ENCODE data around the gene GPR156.
"Not testable (repeated sequence)": the region's sequence is repeated elsewhere in the genome, so short reads cannot be mapped to it uniquely, and the experiment has no call there.

Gene GPR156

DNA sequence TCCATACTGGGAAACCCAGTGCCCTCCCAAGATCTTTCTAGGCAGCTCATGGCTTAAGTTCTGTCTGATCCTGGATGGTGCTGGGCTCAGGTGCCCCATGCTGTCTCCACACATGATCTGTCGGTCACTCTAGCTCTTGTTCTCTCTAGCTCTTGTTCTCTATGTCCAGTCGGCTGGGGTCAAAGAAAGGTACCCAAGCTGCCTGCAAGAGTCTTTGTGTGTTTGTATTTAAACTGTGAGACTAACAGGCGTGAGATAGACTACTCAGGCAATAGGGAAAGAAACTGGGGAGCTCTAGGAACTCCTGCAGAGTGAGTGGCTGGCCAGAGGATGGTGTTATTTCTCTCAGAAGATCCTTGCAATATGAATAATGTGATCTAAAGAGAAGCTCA, 40.2 kb downstream of the GPR156 start:
- ATAC-seq (replicated peaks), result no peak
- Mint-ChIP-seq H3K4me1 (no peaks in the 10 kb centered on the region), H3K9me3 (no peaks in the 10 kb centered on the region), H3K4me3 (no peak overlapping the region), H3K36me3 (no peaks in the 10 kb centered on the region), H3K27me3 (peaks cover 22 to 35% of the 10 kb centered on the region in 2 donors), H3K27ac (no peak overlapping the region)
- DNase-seq, result no peak

DNA sequence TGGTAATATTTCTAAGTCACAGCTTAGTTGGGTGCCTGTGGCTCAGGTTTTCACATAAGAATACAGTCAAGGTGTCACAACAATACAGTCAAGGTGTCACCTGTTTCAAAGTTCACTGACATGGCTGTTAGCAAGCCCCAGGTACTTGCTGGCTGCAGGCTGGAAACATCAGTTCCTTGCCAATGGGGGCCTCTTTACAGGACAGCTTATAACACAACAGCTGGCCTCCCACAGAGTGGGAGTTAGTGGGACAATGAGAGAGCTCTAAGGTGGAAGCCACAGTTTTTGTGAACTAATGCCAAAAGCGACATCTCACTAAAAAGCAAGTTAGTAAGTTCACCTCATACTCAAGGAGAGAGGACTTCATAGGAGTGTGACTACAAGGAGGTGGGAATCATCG, 45.4 kb downstream of the GPR156 start:
- no peak for ATAC-seq (replicated peaks)
- no peak overlapping the region for H3K27ac Mint-ChIP-seq
- H3K27me3 Mint-ChIP-seq, result peaks cover 51 to 56% of the 10 kb centered on the region in 2 donors
- no peaks in the 10 kb centered on the region for H3K9me3 Mint-ChIP-seq
- no peaks in the 10 kb centered on the region for H3K4me1 Mint-ChIP-seq
- no peaks in the 10 kb centered on the region for H3K36me3 Mint-ChIP-seq
- H3K4me3 Mint-ChIP-seq, result no peak overlapping the region
- DNase-seq, result no peak

DNA sequence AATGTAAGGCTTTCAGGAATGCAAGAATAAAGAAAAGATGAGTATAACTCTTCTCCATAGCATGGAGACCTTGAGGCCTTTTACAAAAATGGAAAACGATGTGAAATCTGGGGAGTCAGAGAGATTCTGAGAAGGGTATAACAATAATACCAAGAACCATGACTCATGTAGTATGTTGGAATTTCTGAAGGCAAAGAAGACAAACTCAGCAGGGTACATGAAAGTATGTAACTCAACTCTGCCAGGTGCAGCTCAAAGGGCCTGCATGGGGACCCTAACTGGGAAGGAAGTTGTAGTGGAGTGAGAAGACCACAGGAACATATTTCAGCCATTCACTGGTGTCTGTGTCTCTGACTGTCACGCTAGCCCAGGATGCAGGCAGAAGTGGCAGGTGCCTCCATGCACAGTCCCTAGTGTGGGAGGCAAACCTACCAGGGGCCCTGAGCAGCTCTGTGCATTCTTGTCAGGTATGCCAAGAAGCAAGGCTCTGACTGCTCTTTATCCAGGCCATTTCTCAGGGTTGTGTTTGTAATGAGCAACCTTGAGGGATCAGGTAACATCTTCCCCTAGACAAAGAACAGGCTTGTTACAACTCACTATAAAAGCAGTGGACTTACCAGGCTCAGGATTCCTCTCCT, 57.2 kb downstream of the GPR156 start:
- ATAC-seq (replicated peaks), result peak in 1 of 2 donors; percentile 19
- DNase-seq, result no peak
- H3K27ac Mint-ChIP-seq, result no peak overlapping the region
- no peaks in the 10 kb centered on the region for H3K9me3 Mint-ChIP-seq
- no peak overlapping the region for H3K4me3 Mint-ChIP-seq
- no peaks in the 10 kb centered on the region for H3K36me3 Mint-ChIP-seq
- no peaks in the 10 kb centered on the region for H3K27me3 Mint-ChIP-seq
- H3K4me1 Mint-ChIP-seq, result peaks cover 0 to 5% of the 10 kb centered on the region in 2 donors

DNA sequence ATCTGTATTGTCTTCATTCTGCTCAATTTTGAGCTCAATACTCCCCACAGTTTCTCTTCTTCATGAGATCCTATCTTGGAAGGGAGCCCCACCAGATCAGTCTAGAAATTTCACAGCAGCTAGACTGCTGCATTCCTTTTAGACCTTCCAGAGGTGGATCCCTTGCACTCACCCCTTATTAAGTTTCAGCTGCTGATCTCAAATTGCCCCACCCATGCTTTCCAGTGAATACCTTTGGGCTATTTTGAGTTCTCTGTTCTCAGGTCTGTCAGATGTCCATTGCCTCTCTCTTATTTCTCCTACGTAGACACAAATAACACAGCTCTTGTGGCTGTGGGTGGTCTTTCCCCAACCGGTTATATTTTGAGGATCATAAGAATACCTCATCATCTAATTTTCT, 60.8 kb downstream of the GPR156 start:
- no peak for ATAC-seq (replicated peaks)
- Mint-ChIP-seq H3K27ac (no peak overlapping the region), H3K36me3 (peaks cover 0 to 1% of the 10 kb centered on the region in 2 donors), H3K27me3 (no peaks in the 10 kb centered on the region), H3K4me1 (no peaks in the 10 kb centered on the region), H3K9me3 (no peaks in the 10 kb centered on the region), H3K4me3 (no peak overlapping the region)
- no peak for DNase-seq

- Mint-ChIP-seq H3K4me1 (no peaks in the 10 kb centered on the region), H3K9me3 (no peaks in the 10 kb centered on the region), H3K36me3 (peaks cover 0 to 1% of the 10 kb centered on the region in 2 donors), H3K27ac (no peak overlapping the region), H3K27me3 (no peaks in the 10 kb centered on the region), H3K4me3 (no peak overlapping the region)
- ATAC-seq (replicated peaks), result no peak
- no peak for DNase-seq
Observed at GRCh38 chr3:120218981-120219380, 66.0 kb downstream of the GPR156 start.

- not testable (repeated sequence) for H3K27ac Mint-ChIP-seq; H3K36me3 Mint-ChIP-seq; H3K27me3 Mint-ChIP-seq; H3K9me3 Mint-ChIP-seq; H3K4me1 Mint-ChIP-seq; H3K4me3 Mint-ChIP-seq; ATAC-seq (replicated peaks); DNase-seq
Observed at GRCh38 chr3:120216633-120217032, 68.4 kb downstream of the GPR156 start.

GRCh38 chr3:120214176-120214575, 70.8 kb downstream of the GPR156 start:
- Mint-ChIP-seq H3K4me3 (no peak overlapping the region), H3K9me3 (no peaks in the 10 kb centered on the region), H3K27ac (no peak overlapping the region), H3K36me3 (no peaks in the 10 kb centered on the region), H3K27me3 (peaks cover 13 to 16% of the 10 kb centered on the region in 2 donors), H3K4me1 (no peaks in the 10 kb centered on the region)
- DNase-seq (no peak), ATAC-seq (replicated peaks) (no peak)

DNA sequence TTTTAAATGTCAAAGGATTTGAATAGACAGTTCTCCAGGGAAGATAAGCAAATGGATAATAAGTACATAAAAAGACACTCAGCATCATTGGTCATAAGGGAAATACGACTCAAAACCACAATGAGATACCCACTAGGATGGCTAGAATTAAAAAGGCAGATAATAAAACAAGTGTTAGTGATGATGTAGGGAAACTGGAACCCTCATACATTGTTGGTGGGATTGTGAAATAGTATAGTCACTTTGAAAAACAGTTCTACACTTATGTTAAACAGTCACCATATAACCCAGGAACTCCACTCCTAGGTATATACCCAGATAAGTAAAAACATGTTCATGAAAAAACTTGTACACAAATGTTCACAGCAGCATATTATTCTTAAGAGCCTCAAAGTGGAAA, 72.5 kb downstream of the GPR156 start:
- ATAC-seq (replicated peaks) (no peak), DNase-seq (no peak)
- no peaks in the 10 kb centered on the region for H3K9me3 Mint-ChIP-seq
- H3K27me3 Mint-ChIP-seq, result peaks cover 13 to 16% of the 10 kb centered on the region in 2 donors
- no peak overlapping the region for H3K27ac Mint-ChIP-seq
- no peak overlapping the region for H3K4me3 Mint-ChIP-seq
- no peaks in the 10 kb centered on the region for H3K4me1 Mint-ChIP-seq
- H3K36me3 Mint-ChIP-seq, result no peaks in the 10 kb centered on the region

- no peak for ATAC-seq (replicated peaks)
- no peaks in the 10 kb centered on the region for H3K9me3 Mint-ChIP-seq
- no peak overlapping the region for H3K27ac Mint-ChIP-seq
- H3K4me1 Mint-ChIP-seq, result no peaks in the 10 kb centered on the region
- no peaks in the 10 kb centered on the region for H3K36me3 Mint-ChIP-seq
- DNase-seq, result no peak
- no peak overlapping the region for H3K4me3 Mint-ChIP-seq
- H3K27me3 Mint-ChIP-seq, result peaks cover 13 to 16% of the 10 kb centered on the region in 2 donors
Observed at GRCh38 chr3:120209425-120209824, 75.6 kb downstream of the GPR156 start.

GRCh38 chr3:120204338-120204737, 80.7 kb downstream of the GPR156 start:
- Mint-ChIP-seq H3K27ac (no peak overlapping the region), H3K27me3 (peaks cover 1 to 2% of the 10 kb centered on the region in 2 donors), H3K36me3 (no peaks in the 10 kb centered on the region), H3K4me3 (no peak overlapping the region), H3K9me3 (no peaks in the 10 kb centered on the region), H3K4me1 (no peaks in the 10 kb centered on the region)
- ATAC-seq (replicated peaks), result no peak
- DNase-seq, result no peak

DNA sequence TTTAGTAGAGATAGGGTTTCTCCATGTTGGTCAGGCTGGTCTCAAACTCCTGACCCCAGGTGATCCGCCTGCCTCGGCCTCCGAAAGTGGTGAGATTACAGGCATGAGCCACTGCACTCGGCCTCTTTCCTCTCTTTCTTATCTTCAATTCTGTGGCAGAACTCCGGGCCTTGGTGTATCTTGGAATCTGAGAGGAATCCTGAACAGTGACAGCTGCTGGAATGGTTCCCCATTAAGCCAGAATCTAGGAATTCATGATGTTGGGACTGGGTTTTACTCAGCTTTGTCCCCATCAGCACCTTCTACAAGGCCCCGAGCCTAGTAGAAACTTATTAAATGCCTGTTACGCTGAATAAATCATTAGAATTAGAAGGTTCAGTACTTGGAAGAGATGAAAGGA, 81.4 kb downstream of the GPR156 start:
- Mint-ChIP-seq H3K4me1 (no peaks in the 10 kb centered on the region), H3K27me3 (no peaks in the 10 kb centered on the region), H3K9me3 (no peaks in the 10 kb centered on the region), H3K36me3 (no peaks in the 10 kb centered on the region), H3K4me3 (no peak overlapping the region), H3K27ac (no peak overlapping the region)
- ATAC-seq (replicated peaks) (no peak), DNase-seq (no peak)

DNA sequence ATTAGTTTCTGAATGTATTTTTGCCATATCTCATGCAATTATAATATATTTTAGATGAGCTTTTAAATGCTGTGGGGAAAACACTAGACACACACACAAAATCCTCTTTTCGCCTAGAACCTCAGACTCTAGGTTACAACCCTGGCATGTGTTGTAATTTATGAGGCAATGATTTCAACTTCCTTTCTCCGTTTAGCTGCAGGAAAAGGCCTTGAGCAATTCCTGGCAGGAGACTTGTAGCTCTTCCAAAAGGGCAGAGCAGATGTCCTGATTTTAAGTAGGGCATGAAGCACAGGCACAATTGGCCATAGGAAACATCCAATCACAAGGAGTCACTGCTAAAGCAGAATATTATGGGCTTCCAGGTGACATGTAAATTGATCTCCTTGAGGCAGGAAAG, 82.0 kb downstream of the GPR156 start:
- H3K9me3 Mint-ChIP-seq, result no peaks in the 10 kb centered on the region
- DNase-seq (no peak), ATAC-seq (replicated peaks) (no peak)
- H3K27me3 Mint-ChIP-seq, result no peaks in the 10 kb centered on the region
- no peak overlapping the region for H3K4me3 Mint-ChIP-seq
- H3K27ac Mint-ChIP-seq, result no peak overlapping the region
- H3K36me3 Mint-ChIP-seq, result no peaks in the 10 kb centered on the region
- H3K4me1 Mint-ChIP-seq, result no peaks in the 10 kb centered on the region

GRCh38 chr3:120202363-120202762, 82.7 kb downstream of the GPR156 start:
- Mint-ChIP-seq H3K36me3 (no peaks in the 10 kb centered on the region), H3K27ac (no peak overlapping the region), H3K4me3 (no peak overlapping the region), H3K27me3 (no peaks in the 10 kb centered on the region), H3K4me1 (no peaks in the 10 kb centered on the region), H3K9me3 (no peaks in the 10 kb centered on the region)
- ATAC-seq (replicated peaks) (no peak), DNase-seq (no peak)

DNA sequence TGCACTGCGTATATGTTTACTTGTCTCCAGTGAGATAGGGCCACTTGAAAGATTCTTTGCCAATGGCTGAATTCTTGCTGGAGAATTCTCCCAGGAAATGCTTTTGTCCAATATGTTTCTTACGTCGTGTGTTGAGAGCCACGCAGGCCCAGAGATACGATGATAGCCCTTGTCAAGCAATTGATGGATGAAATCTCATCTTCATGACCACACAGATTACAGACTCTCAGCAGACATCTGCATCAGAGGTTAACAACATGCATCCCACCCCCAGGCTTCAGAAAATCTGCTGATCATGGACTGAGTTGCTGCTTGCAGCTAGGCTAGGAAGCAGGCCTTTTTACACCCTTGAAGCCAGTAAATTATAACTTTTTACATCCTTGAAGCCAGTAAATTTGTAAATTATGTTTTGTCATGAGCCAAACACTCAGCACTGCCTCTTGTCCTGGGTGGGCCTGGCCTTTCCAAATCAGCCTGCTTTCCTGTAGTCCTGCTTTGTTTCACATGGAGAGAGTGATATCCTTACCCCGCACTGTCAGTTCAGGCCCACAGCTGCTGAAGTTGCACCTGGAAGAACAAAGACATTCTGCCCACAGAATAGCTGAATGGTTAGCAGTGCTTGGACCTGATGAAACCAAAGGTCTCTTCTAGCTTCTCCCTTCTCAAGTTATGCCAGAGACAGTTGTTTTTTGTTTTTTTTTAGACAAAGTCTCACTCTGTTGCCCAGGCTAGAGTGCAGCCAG, 84.4 kb downstream of the GPR156 start:
- Mint-ChIP-seq H3K9me3 (no peaks in the 10 kb centered on the region), H3K27me3 (no peaks in the 10 kb centered on the region), H3K4me3 (no peak overlapping the region), H3K27ac (no peak overlapping the region), H3K4me1 (no peaks in the 10 kb centered on the region), H3K36me3 (no peaks in the 10 kb centered on the region)
- DNase-seq (no peak), ATAC-seq (replicated peaks) (no peak)

DNA sequence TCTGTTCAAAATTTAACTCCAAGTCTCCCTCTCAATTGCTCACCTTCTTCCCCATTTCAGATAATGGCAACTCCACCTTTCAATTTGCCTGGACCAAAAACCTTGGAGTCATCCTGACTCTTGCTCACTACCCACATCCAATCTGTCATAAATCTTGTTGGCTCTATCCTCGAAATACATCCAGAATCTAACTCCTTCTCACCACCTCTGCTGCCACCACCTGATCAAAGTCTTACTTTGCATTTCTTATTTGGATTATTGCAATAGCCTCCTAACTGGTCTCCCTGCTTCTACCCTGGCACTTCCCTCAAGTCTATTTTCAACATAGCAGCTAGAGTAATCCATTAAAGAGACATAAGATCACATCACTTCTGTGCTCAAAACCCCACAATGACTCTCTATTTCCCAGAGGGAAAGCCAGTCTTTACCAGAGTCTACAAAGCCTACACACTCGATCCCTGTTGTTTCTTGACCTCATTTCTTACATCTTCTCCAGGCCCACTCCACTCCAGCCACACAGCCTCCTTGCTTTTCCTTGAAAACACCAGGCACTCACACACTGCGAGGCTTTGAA, 86.6 kb downstream of the GPR156 start:
- no peaks in the 10 kb centered on the region for H3K27me3 Mint-ChIP-seq
- no peak for DNase-seq
- no peaks in the 10 kb centered on the region for H3K4me1 Mint-ChIP-seq

More for the DNA sequence above, 86.6 kb downstream of the GPR156 start:
- H3K27ac Mint-ChIP-seq, result no peak overlapping the region
- H3K36me3 Mint-ChIP-seq, result no peaks in the 10 kb centered on the region
- peak in 1 of 2 donors; percentile 25 for ATAC-seq (replicated peaks)
- H3K4me3 Mint-ChIP-seq, result no peak overlapping the region
- no peaks in the 10 kb centered on the region for H3K9me3 Mint-ChIP-seq

All from stimulated activated naive B cell treated with anti-CD40 and anti-IgM and Interleukin-4, amounts not matched to agents 10 μg/mL and 1 μg/mL and 100 μg/mL, for 72 hours (primary cell).